BE2C (cell line): Measurements from ENCODE around the gene ULBP2.
"Not testable (repeated sequence)": the region's sequence is repeated elsewhere in the genome, so short reads cannot be mapped to it uniquely, and the experiment has no call there.

Experiments used
- DNase-seq: peaks from one replicate; pipeline ENCODE4 v3.0.0-alpha.2; 2020
- H3K27me3 ChIP-seq: fragments of 250-450 bp; sonication (Bioruptor Pico); 2 replicates; pipeline ENCODE4 v1.5.1; 2020; ENCODE audit warnings: mild to moderate bottlenecking
- H3K36me3 ChIP-seq: fragments of 250-450 bp; sonication (Bioruptor Pico); 2 replicates; pipeline ENCODE4 v1.5.1; 2020; ENCODE audit warnings: mild to moderate bottlenecking
- H3K4me1 ChIP-seq: fragments of 250-450 bp; sonication (Bioruptor Pico); 2 replicates; pipeline ENCODE4 v1.5.1; 2020
- H3K4me3 ChIP-seq: 2 replicates; pipeline ENCODE4 v1.5.1; 2011; ENCODE audit warnings: low read depth, low read length
- H3K9me3 ChIP-seq: fragments of 250-450 bp; sonication (Bioruptor Pico); 2 replicates; pipeline ENCODE4 v1.5.1; 2020
- TF ChIP-seq, protein P1 (sequence below): IDR thresholded peaks from 2 replicates; pipeline ENCODE4 v1.5.1; 2012; ENCODE audit warnings: mild to moderate bottlenecking, low read depth, low read length

Gene ULBP2

DNA sequence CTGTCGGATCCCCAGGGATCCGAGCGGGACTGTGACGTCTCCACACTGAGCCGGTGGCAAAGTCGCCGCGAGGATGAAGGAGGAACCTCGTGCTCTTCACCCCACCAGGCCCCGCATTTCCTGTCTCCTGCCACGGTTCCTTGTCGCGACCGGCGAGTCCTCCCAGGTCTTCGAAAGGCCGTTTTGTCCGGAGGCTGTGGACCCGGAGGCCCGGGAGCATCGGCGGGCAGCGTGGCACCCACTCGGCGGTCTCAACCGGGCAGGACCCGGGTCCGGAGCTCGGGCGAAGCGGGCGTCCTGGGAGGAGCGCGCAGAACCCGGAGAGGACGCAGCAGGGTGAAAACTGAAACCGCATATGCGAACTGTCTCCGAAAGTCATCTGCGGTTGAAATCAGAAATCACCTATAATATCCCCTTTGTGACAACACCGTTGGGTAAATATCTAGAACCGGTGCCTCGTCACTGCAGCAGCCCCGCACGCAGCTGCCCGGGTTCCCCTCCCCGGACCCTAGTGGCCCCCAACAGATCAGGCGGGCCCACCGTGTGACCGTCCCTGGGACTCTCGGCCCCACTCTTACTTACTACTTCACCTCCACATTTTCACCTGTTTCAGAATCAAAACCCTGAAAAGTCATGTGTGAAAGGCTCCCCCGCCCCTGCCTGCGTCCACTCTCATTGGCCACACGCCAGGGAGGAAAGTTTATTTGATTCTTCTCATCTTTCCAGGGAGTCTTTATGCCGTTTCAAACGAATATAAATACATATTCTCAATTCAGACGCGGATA, 3.1 kb upstream of the ULBP2 start:
- DNase-seq: no peak
- Histone ChIP-seq H3K36me3 (no peaks in the 10 kb centered on the region), H3K27me3 (peaks cover 60% of the 10 kb centered on the region), H3K4me1 (no peaks in the 10 kb centered on the region), H3K4me3 (peak overlapping the region; percentile 36), H3K9me3 (no peaks in the 10 kb centered on the region)
- TF ChIP-seq, protein P1, sequence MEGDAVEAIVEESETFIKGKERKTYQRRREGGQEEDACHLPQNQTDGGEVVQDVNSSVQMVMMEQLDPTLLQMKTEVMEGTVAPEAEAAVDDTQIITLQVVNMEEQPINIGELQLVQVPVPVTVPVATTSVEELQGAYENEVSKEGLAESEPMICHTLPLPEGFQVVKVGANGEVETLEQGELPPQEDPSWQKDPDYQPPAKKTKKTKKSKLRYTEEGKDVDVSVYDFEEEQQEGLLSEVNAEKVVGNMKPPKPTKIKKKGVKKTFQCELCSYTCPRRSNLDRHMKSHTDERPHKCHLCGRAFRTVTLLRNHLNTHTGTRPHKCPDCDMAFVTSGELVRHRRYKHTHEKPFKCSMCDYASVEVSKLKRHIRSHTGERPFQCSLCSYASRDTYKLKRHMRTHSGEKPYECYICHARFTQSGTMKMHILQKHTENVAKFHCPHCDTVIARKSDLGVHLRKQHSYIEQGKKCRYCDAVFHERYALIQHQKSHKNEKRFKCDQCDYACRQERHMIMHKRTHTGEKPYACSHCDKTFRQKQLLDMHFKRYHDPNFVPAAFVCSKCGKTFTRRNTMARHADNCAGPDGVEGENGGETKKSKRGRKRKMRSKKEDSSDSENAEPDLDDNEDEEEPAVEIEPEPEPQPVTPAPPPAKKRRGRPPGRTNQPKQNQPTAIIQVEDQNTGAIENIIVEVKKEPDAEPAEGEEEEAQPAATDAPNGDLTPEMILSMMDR: no peak

DNA sequence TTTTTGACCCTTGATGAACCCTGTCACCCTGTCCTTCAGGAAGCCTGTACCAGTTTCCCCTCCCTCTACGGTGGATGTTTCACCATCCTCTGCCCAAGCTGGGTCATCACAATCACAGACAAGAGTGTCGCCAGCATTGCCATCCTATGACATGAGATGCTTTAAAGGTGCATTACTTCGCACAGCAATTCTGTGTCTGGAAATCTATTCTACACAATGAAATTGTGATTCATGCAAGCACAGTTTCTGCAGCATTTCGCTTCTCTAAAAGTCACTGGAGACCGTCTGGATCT, 2.5 kb upstream of the ULBP2 start:
- DNase-seq: no peak
- H3K4me1 ChIP-seq: no peaks in the 10 kb centered on the region
- no peak overlapping the region for H3K4me3 ChIP-seq
- H3K27me3 ChIP-seq: peaks cover 60% of the 10 kb centered on the region
- TF ChIP-seq, protein P1: no peak
- no peaks in the 10 kb centered on the region for H3K9me3 ChIP-seq
- no peaks in the 10 kb centered on the region for H3K36me3 ChIP-seq

DNA sequence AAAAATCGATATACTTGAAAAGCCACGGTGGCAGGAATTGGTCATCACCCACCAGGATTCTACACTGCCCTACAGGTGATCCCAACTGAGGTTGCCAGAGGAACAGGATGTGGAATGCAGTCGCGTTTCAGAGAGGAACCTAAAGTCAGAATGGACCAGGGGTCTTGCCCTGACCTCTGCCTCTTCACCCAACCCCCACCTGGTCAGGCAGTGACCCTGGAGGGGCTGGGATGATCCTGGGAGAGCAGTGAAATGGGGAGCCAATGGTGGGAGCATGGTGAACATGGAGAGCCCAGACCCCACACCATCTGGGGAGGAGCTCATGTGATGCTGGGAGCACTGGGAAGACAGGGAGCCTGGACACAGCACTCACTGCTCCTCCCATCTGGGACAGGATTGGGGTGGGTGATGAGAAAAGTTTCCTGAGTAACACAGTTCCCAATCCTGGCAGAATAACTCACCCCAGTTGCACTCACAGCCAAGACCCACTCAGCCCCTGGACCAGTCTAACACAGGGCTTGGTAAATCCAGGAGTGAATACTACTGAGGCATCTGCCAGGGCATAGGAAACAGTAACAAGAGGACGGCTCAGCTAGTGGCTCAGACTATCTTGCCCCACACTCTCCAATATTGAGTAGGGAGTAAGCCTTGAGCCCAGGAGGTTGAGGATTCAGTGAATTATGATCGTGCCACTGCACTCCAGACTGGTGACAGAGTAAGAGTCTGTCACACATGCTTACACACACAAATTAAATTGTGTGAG, 1.7 kb upstream of the ULBP2 start:
- H3K27me3 ChIP-seq: peaks cover 60% of the 10 kb centered on the region
- H3K9me3 ChIP-seq: no peaks in the 10 kb centered on the region
- H3K4me3 ChIP-seq: no peak overlapping the region
- no peaks in the 10 kb centered on the region for H3K36me3 ChIP-seq
- no peaks in the 10 kb centered on the region for H3K4me1 ChIP-seq
- TF ChIP-seq, protein P1: no peak
- no peak for DNase-seq

DNA sequence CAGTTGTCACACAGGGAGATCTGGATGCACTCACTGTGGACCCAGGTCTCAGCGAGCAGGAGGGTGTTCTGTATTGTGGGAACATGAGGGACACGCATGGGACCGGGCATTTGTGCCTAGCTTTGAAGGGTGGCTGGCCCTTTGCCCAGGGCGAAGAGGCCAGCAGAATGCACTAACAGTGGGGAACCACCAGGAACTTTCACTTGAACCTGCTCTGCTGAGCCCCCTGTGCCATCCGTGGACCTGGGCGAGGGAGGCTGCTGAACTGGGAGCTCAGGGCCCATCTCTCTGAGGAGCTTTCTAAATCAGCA, 1.2 kb upstream of the ULBP2 start:
- TF ChIP-seq, protein P1: no peak
- Histone ChIP-seq H3K9me3 (no peaks in the 10 kb centered on the region), H3K27me3 (peaks cover 58% of the 10 kb centered on the region), H3K4me3 (no peak overlapping the region), H3K36me3 (no peaks in the 10 kb centered on the region), H3K4me1 (no peaks in the 10 kb centered on the region)
- no peak for DNase-seq

DNA sequence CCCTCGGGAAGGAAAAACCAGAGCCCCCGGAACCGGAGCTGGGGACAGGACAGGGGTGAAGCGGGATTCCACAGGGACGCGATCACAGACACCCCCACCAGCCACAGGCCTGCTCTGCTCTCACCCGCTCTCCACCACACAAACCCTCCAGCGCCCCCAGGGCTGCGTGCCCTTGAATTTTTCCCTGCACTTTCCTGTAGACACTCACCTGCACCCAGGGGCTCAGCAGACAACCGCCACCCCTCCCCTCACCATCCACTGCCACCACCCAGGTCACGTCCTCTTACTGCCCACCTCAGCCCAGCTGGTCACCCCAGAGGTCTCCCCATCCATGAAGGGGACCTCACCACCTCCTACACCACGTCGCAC, 631 bp downstream of the ULBP2 start:
- no peak for DNase-seq
- no peaks in the 10 kb centered on the region for H3K9me3 ChIP-seq
- TF ChIP-seq, protein P1: no peak
- peak overlapping the region; percentile 68 for H3K4me3 ChIP-seq
- H3K4me1 ChIP-seq: no peaks in the 10 kb centered on the region
- H3K36me3 ChIP-seq: no peaks in the 10 kb centered on the region
- peaks cover 40% of the 10 kb centered on the region for H3K27me3 ChIP-seq

DNA sequence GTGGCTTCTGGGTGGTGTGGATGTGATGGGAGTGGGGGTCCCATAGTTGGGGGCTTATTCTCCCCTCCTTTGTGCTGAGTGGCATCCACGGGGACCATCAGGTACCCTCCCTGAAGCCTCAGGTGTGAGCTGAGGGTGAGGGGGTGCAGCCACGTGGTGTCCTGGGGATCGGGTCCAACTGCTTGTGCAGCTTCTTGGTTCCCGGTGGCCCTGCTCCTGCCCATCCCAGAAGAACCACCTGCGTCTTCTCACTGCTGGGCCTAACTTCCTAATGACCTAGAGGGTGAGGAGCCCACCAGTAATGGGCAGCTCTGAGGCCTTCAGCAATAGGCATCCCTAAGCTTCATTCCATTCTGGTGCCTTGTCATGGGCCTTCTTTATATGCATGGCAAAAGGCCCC, 1.5 kb downstream of the ULBP2 start:
- not testable (repeated sequence) for H3K4me3 ChIP-seq, H3K36me3 ChIP-seq, H3K9me3 ChIP-seq, H3K4me1 ChIP-seq, DNase-seq
- H3K27me3 ChIP-seq: peaks cover 33% of the 10 kb centered on the region

DNA sequence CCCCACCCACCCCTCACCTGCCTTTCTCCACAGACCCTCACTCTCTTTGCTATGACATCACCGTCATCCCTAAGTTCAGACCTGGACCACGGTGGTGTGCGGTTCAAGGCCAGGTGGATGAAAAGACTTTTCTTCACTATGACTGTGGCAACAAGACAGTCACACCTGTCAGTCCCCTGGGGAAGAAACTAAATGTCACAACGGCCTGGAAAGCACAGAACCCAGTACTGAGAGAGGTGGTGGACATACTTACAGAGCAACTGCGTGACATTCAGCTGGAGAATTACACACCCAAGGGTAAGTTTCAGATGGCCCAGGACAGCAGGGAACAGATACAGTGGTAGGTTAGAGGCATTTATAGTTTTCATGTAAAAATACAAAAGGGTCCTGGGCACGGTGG, 3.5 kb downstream of the ULBP2 start:
- H3K4me3 ChIP-seq: not testable (repeated sequence)

DNA sequence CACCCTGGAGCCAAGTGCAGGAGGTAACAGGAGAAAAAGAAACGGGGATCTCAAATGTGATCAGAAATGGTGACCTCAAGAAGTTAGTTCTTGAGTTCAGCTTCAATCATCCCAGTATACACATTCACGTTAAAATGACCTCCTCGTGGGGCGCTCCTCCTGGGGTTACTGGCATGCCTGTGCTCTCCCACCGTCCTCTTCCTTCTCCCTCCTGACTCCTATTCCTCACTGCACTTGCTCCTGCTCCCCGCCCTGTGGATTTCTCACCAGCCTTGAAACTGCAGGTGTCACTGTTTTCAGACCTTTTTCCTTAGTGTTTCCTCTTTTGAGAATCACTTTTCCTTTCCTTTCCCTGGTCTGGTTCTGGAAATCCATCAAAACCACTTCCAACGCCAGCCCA, 4.8 kb downstream of the ULBP2 start:
- not testable (repeated sequence) for DNase-seq

More for the DNA sequence above, 3.5 kb downstream of the ULBP2 start:
- not testable (repeated sequence) for H3K4me1 ChIP-seq, H3K36me3 ChIP-seq, H3K9me3 ChIP-seq, DNase-seq
- peaks cover 26% of the 10 kb centered on the region for H3K27me3 ChIP-seq

DNA sequence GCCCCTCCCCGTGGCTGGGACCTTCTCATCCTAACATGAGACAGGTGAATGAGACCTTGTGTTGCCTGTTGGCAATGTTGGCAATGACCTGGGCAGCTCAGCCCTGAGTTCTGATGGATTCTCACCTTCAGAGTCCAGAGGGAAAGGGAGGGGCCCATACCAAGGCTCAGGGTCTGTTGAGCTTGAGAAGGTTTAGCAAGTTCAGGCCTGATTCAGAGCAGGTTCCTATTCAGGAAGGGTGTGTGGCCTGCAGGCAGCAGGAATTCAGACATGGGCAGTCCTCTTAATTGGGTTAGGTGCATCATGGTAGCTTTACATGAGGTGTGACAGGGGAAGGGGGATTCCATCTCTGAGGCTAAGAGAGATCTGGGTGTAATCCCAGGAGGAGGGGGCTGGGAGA, 5.7 kb downstream of the ULBP2 start:
- H3K4me3 ChIP-seq, H3K9me3 ChIP-seq, H3K36me3 ChIP-seq, H3K4me1 ChIP-seq, DNase-seq: not testable (repeated sequence)
- H3K27me3 ChIP-seq: peaks cover 35% of the 10 kb centered on the region

More for the DNA sequence above, 4.8 kb downstream of the ULBP2 start:
- H3K36me3 ChIP-seq, H3K4me1 ChIP-seq, H3K4me3 ChIP-seq, H3K9me3 ChIP-seq: not testable (repeated sequence)
- peaks cover 30% of the 10 kb centered on the region for H3K27me3 ChIP-seq
